SK-N-SH (cell line): ENCODE data around the gene PLPPR5. TPM values are rescaled to one million over a fixed set of nuclear protein-coding genes. Genes with fewer than 3 reads are reported as not detected.

Experiments
- CTCF ChIA-PET: fragments of 300-600, 350-600 bp; formaldehyde crosslinking; extraction: SDS; loops from one replicate; lab custom pipeline; 2021; lab: Yijun Ruan, JAX
- POLR2A ChIA-PET: fragments of 350-600 bp; sonication (Branson Sonifier 250); formaldehyde crosslinking; extraction: SDS; loops from one replicate; lab custom pipeline; 2020; ENCODE audit warnings: antibody characterized with exemption, inconsistent platforms; lab: Yijun Ruan, JAX
- DNase-seq: peaks from one replicate; pipeline ENCODE4 v3.0.0; 2012
- H2AFZ ChIP-seq: fragments of 200-600 bp; sonication (generic); 2 replicates; pipeline ENCODE4 v1.8.1; 2016; ENCODE audit warnings: antibody characterized with exemption, mild to moderate bottlenecking, low read depth
- H3F3A ChIP-seq: fragments of 200-600 bp; sonication (generic); replicated peaks from 2 replicates; pipeline ENCODE3; 2016; ENCODE audit warnings: antibody characterized with exemption, mild to moderate bottlenecking; ENCODE audit not compliant: insufficient read depth
- H3K27ac ChIP-seq, 2 experiments: fragments of 200-500 bp in 1 of 2; fragments of 200-600 bp in 1 of 2; sonication (Bioruptor generic) in 1 of 2; sonication (generic), shearing (Covaris generic) in 1 of 2; 2 replicates each; pipeline versions ENCODE4 v1.5.1 to v1.6.1; 2014 to 2016; ENCODE audit warnings: low read depth in 2 of 2, inconsistent platforms in 1 of 2, low read length in 1 of 2, mild to moderate bottlenecking in 1 of 2, mixed read lengths in 1 of 2
- H3K27me3 ChIP-seq: fragments of 200-600 bp; sonication (generic), shearing (Covaris generic); 2 replicates; pipeline ENCODE4 v1.6.1; 2016; ENCODE audit warnings: mixed run types; ENCODE audit not compliant: insufficient read depth
- H3K36me3 ChIP-seq, 2 experiments: fragments of 200-500 bp in 1 of 2; fragments of 200-600 bp in 1 of 2; sonication (Bioruptor generic) in 1 of 2; sonication (generic) in 1 of 2; replicated peaks in 1 of 2; 2 replicates each; pipeline versions ENCODE3 to v1.5.1; 2014 to 2016; ENCODE audit warnings: low read length in 1 of 2, mild to moderate bottlenecking in 1 of 2; ENCODE audit not compliant: insufficient read depth in 2 of 2, control insufficient read depth in 1 of 2
- H3K4me1 ChIP-seq, 2 experiments: fragments of 200-500 bp in 1 of 2; fragments of 200-600 bp in 1 of 2; sonication (Bioruptor generic) in 1 of 2; sonication (generic), shearing (Covaris generic) in 1 of 2; 2 replicates each; pipeline versions ENCODE4 v1.5.1 to v1.6.1; 2014 to 2016; ENCODE audit warnings: low read depth in 1 of 2, low read length in 1 of 2, mixed run types in 1 of 2; ENCODE audit not compliant: insufficient read depth in 2 of 2, control insufficient read depth in 1 of 2
- H3K4me2 ChIP-seq: fragments of 200-600 bp; sonication (generic), shearing (Covaris generic); 2 replicates; pipeline ENCODE4 v1.6.1; 2017; ENCODE audit warnings: mixed run types
- H3K4me3 ChIP-seq, 2 experiments: fragments of 200-500 bp in 1 of 2; fragments of 200-600 bp in 1 of 2; sonication (Bioruptor generic) in 1 of 2; sonication (generic), shearing (Covaris generic) in 1 of 2; 2 replicates each; pipeline versions ENCODE4 v1.5.1 to v1.8.1; 2014 to 2016; ENCODE audit warnings: low read depth in 2 of 2, inconsistent platforms in 1 of 2, low read length in 1 of 2, mild to moderate bottlenecking in 1 of 2, mixed read lengths in 1 of 2, moderate library complexity in 1 of 2
- H3K79me2 ChIP-seq: fragments of 200-600 bp; sonication (generic); 2 replicates; pipeline ENCODE4 v1.8.1; 2017; ENCODE audit warnings: mild to moderate bottlenecking; ENCODE audit not compliant: insufficient read depth
- H3K9ac ChIP-seq: fragments of 200-600 bp; sonication (generic); 2 replicates; pipeline ENCODE4 v1.6.1; 2017; ENCODE audit warnings: mixed run types
- H3K9me2 ChIP-seq: fragments of 200-600 bp; sonication (generic); 2 replicates; pipeline ENCODE4 v1.6.1; 2017; ENCODE audit warnings: mixed run types
- H3K9me3 ChIP-seq: fragments of 200-600 bp; sonication (generic); 2 replicates; pipeline ENCODE4 v1.6.1; 2017; ENCODE audit warnings: mixed run types, mild to moderate bottlenecking, moderate library complexity
- H4K20me1 ChIP-seq: fragments of 200-600 bp; sonication (generic); 2 replicates; pipeline ENCODE4 v1.6.1; 2017; ENCODE audit warnings: mild to moderate bottlenecking, mixed run types; ENCODE audit not compliant: insufficient read depth
- CHD2 ChIP-seq: fragments of 150-350 bp; IDR thresholded peaks from 2 replicates; pipeline ENCODE4 v1.6.1; 2018; ENCODE audit warnings: low read length; ENCODE audit not compliant: partially characterized antibody
- CTCF ChIP-seq: fragments of 200-600 bp; sonication (generic); IDR thresholded peaks from 2 replicates; pipeline ENCODE4 v1.6.1; 2017; ENCODE audit warnings: antibody characterized with exemption, mild to moderate bottlenecking, moderate library complexity
- ELF1 ChIP-seq: IDR thresholded peaks from 2 replicates; pipeline ENCODE4 v1.4.0; 2012
- EZH2phosphoT487 ChIP-seq: fragments of 200-600 bp; sonication (generic); IDR thresholded peaks from 2 replicates; pipeline ENCODE4 v1.6.1; 2017; ENCODE audit warnings: low read depth, mixed run types, mild to moderate bottlenecking, antibody characterized with exemption, moderate library complexity, borderline replicate concordance
- FOSL2 ChIP-seq: IDR thresholded peaks from 2 replicates; pipeline ENCODE4 v1.4.0; 2012; ENCODE audit warnings: low read depth, mild to moderate bottlenecking, moderate library complexity, borderline replicate concordance
- FOXM1 ChIP-seq: IDR thresholded peaks from 2 replicates; pipeline ENCODE4 v1.4.0; 2012; ENCODE audit warnings: low read depth, mild to moderate bottlenecking
- MEF2A ChIP-seq: IDR thresholded peaks from 2 replicates; pipeline ENCODE4 v1.4.0; 2012; ENCODE audit warnings: low read depth, borderline replicate concordance
- MXI1 ChIP-seq: IDR thresholded peaks from 2 replicates; pipeline ENCODE4 v1.6.1; 2012; ENCODE audit warnings: mild to moderate bottlenecking, low read depth, low read length, improper control_type of control experiment
- NFIC ChIP-seq: IDR thresholded peaks from 2 replicates; pipeline ENCODE4 v1.4.0; 2012; ENCODE audit warnings: borderline replicate concordance
- POLR2AphosphoS5 ChIP-seq: IDR thresholded peaks from 2 replicates; pipeline ENCODE4 v1.6.1; 2012; ENCODE audit warnings: low read depth, low read length
- RXRA ChIP-seq: IDR thresholded peaks from 2 replicates; pipeline ENCODE4 v1.4.0; 2012; ENCODE audit warnings: low read depth, mild to moderate bottlenecking, borderline replicate concordance
- SIN3A ChIP-seq: IDR thresholded peaks from 2 replicates; pipeline ENCODE4 v1.6.1; 2012; ENCODE audit warnings: low read depth, mild to moderate bottlenecking, low read length, moderate library complexity, borderline replicate concordance
- TAF1 ChIP-seq: IDR thresholded peaks from 2 replicates; pipeline ENCODE4 v1.6.1; 2012; ENCODE audit warnings: low read depth, mild to moderate bottlenecking, low read length, moderate library complexity, borderline replicate concordance
- TCF12 ChIP-seq: IDR thresholded peaks from 2 replicates; pipeline ENCODE4 v1.4.0; 2012
- TEAD4 ChIP-seq: IDR thresholded peaks from 2 replicates; pipeline ENCODE4 v1.4.0; 2012; ENCODE audit warnings: mild to moderate bottlenecking, borderline replicate concordance; ENCODE audit not compliant: insufficient read depth
- WGBS: methylation state at CpG from one replicate; pipeline ENCODE4 v1.1.6; 2017; ENCODE audit warnings: low lambda C conversion rate; 5-methylcytosine and 5-hydroxymethylcytosine counted together
- polyA plus RNA-seq, 3 experiments: library from polyadenylated mRNA; depleted of rRNA; stranded (reverse); fragments of >200 nt; gene quantifications; 2 replicates each; pipeline ENCODE4 v1.2.3, GENCODE V29; 2012
- TF ChIP-seq, protein P1 (sequence below): IDR thresholded peaks from 2 replicates; pipeline ENCODE4 v1.6.1; 2012; ENCODE audit warnings: mild to moderate bottlenecking, low read depth, low read length, moderate library complexity
- TF ChIP-seq, protein P2 (sequence below): IDR thresholded peaks from 2 replicates; pipeline ENCODE4 v1.4.0; 2012; ENCODE audit warnings: low read depth, borderline replicate concordance
- TF ChIP-seq, protein P3 (sequence below): fragments of 150-350 bp; IDR thresholded peaks from 2 replicates; pipeline ENCODE4 v1.6.1; 2017; ENCODE audit warnings: antibody characterized with exemption, low read length, low read depth, borderline replicate concordance
- TF ChIP-seq, protein P4 (sequence below): fragments of 150-350 bp; IDR thresholded peaks from 2 replicates; pipeline ENCODE4 v1.6.1; 2016; ENCODE audit warnings: mild to moderate bottlenecking, low read depth, low read length

Gene PLPPR5
- polyA plus RNA-seq, 1 of the 3 experiments (the other 2 are of a cell fraction): 0.23 TPM

DNA sequence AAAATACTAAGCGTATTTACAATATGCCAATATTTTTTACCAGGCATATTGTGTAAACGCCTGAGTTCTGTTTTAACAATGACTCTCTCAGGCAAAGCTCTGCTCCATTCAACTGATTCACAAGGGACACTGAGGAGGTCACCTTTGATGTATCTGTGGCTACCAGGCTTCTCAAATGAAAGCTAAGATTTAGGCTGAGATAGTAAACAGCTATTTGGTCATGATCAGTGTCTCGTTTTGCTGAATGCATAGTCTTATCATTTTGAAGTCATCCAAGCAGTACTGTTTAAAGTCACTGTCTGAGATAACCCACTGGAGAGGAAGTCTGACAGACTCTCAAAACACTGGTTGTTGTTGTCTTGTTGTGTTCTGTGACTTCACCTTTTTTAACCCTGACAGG is 13.7 kb upstream of the PLPPR5 start (continued):
- TF ChIP-seq, protein P1, sequence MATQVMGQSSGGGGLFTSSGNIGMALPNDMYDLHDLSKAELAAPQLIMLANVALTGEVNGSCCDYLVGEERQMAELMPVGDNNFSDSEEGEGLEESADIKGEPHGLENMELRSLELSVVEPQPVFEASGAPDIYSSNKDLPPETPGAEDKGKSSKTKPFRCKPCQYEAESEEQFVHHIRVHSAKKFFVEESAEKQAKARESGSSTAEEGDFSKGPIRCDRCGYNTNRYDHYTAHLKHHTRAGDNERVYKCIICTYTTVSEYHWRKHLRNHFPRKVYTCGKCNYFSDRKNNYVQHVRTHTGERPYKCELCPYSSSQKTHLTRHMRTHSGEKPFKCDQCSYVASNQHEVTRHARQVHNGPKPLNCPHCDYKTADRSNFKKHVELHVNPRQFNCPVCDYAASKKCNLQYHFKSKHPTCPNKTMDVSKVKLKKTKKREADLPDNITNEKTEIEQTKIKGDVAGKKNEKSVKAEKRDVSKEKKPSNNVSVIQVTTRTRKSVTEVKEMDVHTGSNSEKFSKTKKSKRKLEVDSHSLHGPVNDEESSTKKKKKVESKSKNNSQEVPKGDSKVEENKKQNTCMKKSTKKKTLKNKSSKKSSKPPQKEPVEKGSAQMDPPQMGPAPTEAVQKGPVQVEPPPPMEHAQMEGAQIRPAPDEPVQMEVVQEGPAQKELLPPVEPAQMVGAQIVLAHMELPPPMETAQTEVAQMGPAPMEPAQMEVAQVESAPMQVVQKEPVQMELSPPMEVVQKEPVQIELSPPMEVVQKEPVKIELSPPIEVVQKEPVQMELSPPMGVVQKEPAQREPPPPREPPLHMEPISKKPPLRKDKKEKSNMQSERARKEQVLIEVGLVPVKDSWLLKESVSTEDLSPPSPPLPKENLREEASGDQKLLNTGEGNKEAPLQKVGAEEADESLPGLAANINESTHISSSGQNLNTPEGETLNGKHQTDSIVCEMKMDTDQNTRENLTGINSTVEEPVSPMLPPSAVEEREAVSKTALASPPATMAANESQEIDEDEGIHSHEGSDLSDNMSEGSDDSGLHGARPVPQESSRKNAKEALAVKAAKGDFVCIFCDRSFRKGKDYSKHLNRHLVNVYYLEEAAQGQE: no peak
- TF ChIP-seq, protein P2, sequence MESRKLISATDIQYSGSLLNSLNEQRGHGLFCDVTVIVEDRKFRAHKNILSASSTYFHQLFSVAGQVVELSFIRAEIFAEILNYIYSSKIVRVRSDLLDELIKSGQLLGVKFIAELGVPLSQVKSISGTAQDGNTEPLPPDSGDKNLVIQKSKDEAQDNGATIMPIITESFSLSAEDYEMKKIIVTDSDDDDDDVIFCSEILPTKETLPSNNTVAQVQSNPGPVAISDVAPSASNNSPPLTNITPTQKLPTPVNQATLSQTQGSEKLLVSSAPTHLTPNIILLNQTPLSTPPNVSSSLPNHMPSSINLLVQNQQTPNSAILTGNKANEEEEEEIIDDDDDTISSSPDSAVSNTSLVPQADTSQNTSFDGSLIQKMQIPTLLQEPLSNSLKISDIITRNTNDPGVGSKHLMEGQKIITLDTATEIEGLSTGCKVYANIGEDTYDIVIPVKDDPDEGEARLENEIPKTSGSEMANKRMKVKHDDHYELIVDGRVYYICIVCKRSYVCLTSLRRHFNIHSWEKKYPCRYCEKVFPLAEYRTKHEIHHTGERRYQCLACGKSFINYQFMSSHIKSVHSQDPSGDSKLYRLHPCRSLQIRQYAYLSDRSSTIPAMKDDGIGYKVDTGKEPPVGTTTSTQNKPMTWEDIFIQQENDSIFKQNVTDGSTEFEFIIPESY: no peak
- TF ChIP-seq, all 33 proteins: peak for 4

- POLR2A ChIA-PET: interaction anchor here (1.5 kb wide), 1 partner anchor 12 kb away, joined by 5 read pairs; the partner anchor contains the start of gene PLPPR5
- Histone ChIP-seq H4K20me1 (no peaks in the 10 kb centered on the region), H2AFZ (no peak overlapping the region), H3K27ac (peak overlapping the region in 1 of 2 experiments; percentile 82; a peak in 2 of 4 replicates), H3K4me3 (no peak overlapping the region), H3K27me3 (no peaks in the 10 kb centered on the region), H3K36me3 (no peaks in the 10 kb centered on the region), H3K9me3 (no peaks in the 10 kb centered on the region), H3K9ac (no peak overlapping the region), H3K4me2 (no peak overlapping the region), H3F3A (no peaks in the 10 kb centered on the region), H3K9me2 (no peaks in the 10 kb centered on the region), H3K79me2 (no peaks in the 10 kb centered on the region), H3K4me1 (peaks cover 0 to 17% of the 10 kb centered on the region in 2 experiments; a peak in 2 of 4 replicates)
- CTCF ChIA-PET: interaction anchor here (1.3 to 4.4 kb wide), 2 partner anchors 12 to 93 kb away, joined by 3 to 18 read pairs; partner anchors contain the start of gene PLPPR5
- DNase-seq: no peak
- TF ChIP-seq RXRA (no peak), MXI1 (no peak), EZH2phosphoT487 (no peak), TCF12 (no peak), FOXM1 (no peak), TEAD4 (no peak), POLR2AphosphoS5 (no peak), NFIC (no peak), MEF2A (no peak), ELF1 (no peak), CHD2 (no peak), TAF1 (no peak), SIN3A (no peak), CTCF (no peak), FOSL2 (no peak)
- TF ChIP-seq, protein P3, sequence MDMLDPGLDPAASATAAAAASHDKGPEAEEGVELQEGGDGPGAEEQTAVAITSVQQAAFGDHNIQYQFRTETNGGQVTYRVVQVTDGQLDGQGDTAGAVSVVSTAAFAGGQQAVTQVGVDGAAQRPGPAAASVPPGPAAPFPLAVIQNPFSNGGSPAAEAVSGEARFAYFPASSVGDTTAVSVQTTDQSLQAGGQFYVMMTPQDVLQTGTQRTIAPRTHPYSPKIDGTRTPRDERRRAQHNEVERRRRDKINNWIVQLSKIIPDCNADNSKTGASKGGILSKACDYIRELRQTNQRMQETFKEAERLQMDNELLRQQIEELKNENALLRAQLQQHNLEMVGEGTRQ: no peak
- TF ChIP-seq, protein P4, sequence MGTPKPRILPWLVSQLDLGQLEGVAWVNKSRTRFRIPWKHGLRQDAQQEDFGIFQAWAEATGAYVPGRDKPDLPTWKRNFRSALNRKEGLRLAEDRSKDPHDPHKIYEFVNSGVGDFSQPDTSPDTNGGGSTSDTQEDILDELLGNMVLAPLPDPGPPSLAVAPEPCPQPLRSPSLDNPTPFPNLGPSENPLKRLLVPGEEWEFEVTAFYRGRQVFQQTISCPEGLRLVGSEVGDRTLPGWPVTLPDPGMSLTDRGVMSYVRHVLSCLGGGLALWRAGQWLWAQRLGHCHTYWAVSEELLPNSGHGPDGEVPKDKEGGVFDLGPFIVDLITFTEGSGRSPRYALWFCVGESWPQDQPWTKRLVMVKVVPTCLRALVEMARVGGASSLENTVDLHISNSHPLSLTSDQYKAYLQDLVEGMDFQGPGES: no peak
- TF ChIP-seq, protein P2: no peak
- WGBS: 41% methylated on average over 2 of the region's 2 CpGs
Observed at GRCh38 chr1:99017655-99018054, 13.0 kb upstream of the PLPPR5 start.
